ENCODE measurements around the gene FAAP100.

Gene FAAP100

DNA sequence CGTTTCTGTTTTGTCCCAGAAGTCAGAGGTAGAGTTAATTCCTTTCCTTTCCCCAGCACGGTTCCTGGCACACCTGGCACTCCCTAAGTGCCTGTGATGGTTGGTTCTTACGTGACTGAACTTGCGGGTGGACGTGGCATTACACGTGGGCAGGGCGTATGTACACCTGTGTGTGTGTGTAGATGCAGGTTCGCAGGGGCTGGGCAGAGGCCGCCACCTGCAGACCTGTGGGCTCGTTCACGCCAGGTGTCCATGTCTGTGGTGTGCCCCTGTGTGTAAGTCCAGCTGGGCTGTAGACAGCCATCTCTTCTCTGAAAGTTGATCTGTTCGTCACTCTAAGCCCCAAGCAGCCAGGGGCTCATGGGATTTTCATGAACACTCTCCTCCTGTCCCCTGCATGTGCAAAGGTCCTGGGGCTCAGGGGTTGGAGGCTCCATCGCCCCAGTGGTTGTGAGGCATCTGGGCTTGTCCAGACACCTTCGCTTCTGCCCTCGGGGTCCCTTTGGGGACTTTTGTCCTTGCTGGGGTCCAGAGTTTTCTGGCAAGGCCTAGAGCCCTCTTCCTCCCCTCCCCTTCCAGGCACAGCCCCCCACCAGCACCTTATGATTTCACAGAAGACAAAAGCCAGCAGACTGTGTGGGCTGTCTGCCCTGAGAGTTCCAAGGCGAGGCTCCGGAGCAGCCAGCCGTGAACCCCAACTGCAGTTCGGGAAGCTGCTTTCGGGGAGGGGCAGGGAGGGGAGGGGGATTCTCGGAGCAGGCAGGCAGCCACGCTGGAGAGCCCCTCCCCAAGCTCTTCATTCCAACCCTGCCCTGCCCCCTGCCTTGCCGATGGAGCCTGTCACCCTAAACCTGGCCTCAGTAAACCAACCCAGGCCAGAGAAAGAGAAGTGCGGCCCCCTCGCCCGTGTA is 29.4 kb downstream of the FAAP100 start:
- DNase-seq, result no peak

- DNase-seq, result no peak
Observed at GRCh38 chr17:81520021-81520901, 31.9 kb downstream of the FAAP100 start.

DNA sequence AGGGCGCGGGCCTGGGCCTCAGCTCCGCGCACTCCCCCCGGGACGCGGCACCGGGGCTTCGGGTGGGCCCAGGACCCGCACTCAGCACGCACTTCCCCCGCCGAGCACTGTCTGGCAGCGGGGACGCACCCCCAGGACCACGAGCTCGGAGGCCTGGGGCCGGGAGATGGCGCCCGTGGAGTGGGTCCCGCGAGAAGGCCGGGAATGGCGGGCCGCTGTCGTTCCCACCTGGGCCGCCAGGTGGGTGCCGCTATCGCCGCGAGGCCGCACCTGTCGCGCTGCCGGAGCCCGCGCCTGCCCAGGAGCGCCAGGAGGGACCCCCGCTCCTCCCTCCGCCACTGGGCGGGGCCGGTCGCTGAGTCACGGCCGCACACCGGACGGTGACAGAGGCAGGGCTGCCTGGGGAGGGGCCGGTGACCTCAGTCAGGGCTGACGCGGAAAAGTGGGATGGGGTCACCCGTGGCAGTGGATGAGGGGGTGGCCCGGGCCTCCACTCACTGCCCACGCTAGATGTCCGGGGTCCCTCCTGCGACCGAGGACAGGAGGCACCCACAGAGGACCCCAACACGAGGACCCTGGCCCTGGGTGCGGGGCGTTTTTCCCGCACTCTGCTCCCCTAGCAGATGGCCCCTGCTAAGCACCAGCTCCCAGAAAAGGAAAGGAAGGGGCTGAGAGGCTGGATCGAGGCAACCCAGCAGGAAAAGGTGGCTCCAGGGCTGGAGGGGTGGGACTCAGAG is 32.7 kb downstream of the FAAP100 start:
- peak; percentile 63 for DNase-seq

- DNase-seq, result no peak
Observed at GRCh38 chr17:81518785-81519283, 33.3 kb downstream of the FAAP100 start.

DNA sequence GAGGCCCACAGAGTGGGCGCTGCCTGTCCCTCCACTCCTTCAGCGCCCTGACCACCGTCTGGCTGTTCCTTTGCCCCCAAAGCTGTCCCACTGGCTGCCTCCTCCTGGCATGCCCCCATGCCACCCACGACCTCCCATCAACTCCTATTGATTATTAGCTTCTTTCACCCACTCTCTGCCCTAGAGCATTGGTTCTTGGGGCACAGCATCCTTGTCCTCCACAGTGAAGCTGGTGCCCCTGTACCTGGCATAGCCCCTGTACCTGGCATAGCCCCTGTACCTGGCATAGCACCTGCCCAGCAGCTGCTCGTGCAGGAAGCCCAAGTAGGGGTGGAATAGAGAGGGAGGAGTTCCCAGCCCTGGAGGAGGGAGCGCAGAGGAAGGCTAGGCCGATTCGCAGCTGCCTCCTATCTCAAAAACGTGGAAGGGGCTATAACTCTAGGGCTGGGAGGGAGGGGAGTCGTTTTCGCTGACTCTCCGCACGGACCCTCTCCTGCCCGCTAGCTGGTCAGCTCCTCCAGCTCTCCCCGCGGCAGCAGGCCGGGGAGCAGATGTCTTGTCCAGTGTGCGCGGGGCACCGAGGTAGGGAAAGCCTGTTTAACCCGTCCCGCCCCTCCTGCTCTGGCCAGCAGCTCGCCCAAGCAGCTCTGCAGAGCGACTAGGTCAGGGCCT is 33.9 kb downstream of the FAAP100 start:
- no peak for DNase-seq

DNA sequence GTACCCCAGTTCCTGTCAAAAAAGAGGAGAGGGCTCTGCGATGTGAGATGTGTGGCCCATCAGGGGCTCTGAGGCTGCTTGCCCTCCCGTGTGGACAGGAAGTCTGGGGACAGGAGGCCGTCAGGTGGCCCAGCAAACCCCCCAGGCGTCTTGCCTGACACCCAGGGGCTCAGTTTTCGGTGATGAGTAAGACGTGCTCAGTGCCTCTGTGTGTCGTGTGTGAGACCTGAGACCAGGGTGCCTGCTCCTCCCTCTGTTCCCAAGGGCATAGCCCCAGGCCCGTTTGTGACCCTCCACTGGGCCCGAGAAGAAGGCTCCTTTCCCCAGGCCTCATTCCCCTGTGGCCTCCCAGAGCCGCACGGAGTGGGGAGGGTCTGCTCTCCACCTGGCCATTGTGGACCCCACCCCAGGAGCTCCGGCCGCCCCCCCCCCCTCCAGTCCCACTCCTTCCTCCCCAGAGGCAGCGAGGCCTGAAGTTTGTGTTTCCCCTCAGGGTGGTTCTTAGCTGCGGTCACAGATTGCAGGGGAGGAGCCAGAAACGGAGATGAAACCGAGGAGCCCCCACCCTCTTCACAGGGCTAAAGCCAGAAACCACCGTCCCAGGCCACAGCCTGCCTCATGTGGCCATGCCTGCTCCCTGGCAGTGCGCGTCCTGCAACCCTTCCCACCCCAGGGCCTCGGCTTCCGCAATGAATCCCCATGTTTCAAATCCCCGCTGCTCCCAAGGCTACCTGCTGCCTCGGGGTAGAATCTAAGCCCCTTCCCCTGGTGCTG is 34.6 kb downstream of the FAAP100 start:
- no peak for DNase-seq

DNA sequence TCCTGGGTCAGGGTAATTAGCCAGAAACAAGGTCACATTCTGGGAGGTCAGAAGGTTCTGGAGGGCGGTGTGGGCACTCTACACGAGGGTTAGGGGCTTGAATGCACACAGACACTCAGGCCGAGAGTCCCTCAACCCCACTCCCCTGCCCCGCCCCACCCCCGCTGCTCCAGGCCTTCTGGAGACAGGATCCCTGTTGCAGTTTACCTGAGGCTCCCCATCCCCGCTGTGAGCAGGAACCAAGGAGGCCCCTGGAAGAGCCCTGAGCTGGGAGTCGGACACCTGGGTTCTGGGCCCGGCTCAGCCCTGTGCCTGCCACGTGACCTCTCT is 35.2 kb downstream of the FAAP100 start:
- no peak for DNase-seq

DNA sequence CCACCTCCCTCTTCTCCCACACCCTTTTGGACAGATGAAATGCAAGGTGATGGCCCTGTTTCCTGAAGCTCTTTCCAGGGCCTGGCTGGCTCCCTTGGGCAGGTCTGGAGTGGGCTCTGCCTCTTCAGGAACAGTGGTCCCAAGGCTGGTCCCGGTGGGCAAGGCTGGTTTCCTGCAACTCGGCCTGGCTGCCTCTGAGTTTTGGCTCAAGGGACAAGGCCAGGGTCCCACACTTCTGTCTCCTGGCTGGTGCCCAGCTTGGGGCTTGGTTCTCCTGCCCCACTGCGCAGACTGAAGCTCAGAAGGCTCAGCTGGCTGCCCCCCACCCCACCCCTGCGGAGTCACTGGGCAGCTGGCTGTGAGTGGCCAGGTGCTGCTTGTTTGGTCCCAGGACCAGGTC is 35.7 kb downstream of the FAAP100 start:
- no peak for DNase-seq

DNA sequence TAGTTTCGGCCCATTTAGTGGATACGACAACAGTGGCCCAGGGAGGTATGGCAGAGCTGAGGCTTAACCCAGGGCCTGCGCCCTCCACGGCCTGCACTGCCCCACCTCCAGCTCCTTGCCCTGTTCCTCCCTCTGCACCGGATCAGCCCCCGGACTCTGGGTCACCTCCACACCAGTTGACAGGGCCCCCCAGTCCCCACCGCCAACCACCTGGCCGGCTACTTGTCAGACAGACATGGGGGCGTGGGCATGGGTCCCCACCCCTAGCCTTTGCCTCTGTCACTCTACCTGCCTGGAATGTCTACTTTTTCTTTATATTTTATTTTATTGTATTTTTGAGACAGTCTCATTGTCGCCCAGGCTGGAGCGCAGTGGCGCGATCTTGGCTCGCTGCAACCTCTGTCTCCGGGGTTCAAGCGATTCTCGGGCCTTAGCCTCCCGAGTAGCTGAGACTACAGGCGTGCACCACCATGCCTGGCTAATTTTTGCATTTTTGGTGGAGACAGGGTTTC is 36.6 kb downstream of the FAAP100 start:
- no peak for DNase-seq

GRCh38 chr17:81514739-81515529 is 37.2 kb downstream of the FAAP100 start:
- peak; percentile 77 for DNase-seq

DNA sequence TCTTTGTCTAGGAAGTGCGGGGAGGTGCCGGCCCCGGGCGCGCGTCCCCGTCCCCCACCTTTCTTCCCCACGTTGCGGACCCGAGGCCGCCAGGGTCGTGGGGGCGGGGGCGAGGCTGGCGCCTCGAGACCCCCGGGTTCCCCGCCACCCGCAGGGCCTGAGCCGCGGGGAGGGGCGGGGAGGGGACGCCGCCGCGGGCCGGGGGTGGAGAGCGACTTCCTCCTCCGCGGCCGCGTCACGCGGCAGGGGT is 37.7 kb downstream of the FAAP100 start:
- no peak for DNase-seq

- no peak for DNase-seq
Observed at GRCh38 chr17:81513753-81514488, 38.2 kb downstream of the FAAP100 start.

- no peak for DNase-seq
Observed at GRCh38 chr17:81513372-81513752, 38.8 kb downstream of the FAAP100 start.

GRCh38 chr17:81512562-81513371 is 39.4 kb downstream of the FAAP100 start, which contains the start of gene ACTG1:
TSS of gene ACTG1 (minus strand) at chr17:81512799. CDS start at chr17:81512354, 445 bp downstream.
- peak; percentile 88 for DNase-seq

DNA sequence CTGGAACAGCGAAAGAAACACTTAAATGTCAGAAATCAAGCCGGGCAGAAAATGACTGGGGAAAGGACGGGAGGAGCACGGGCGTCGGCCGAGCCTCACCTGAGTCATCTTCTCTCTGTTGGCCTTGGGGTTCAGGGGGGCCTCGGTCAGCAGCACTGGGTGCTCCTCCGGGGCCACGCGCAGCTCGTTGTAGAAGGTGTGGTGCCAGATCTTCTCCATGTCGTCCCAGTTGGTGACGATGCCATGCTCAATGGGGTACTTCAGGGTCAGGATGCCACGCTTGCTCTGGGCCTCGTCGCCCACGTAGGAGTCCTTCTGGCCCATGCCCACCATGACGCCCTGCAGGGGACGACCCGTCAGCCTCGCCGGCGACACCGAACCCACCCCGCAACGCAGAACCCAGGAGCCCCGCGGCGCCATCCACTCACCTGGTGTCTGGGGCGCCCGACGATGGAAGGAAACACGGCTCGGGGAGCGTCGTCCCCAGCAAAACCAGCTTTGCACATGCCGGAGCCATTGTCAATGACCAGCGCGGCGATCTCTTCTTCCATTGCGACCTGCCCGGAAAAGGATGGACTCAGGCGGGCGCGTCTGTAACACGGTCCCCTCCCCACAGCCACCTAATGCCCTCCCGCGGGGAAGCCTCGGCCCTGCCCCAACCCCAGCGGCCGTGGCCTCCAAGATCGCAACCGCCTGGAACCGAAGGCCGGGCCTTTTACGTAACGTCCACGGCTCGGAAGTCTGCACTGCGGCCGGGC is 40.2 kb downstream of the FAAP100 start:
- peak; percentile 47 for DNase-seq

GRCh38 chr17:81511554-81511803 is 40.7 kb downstream of the FAAP100 start:
- no peak for DNase-seq

DNA sequence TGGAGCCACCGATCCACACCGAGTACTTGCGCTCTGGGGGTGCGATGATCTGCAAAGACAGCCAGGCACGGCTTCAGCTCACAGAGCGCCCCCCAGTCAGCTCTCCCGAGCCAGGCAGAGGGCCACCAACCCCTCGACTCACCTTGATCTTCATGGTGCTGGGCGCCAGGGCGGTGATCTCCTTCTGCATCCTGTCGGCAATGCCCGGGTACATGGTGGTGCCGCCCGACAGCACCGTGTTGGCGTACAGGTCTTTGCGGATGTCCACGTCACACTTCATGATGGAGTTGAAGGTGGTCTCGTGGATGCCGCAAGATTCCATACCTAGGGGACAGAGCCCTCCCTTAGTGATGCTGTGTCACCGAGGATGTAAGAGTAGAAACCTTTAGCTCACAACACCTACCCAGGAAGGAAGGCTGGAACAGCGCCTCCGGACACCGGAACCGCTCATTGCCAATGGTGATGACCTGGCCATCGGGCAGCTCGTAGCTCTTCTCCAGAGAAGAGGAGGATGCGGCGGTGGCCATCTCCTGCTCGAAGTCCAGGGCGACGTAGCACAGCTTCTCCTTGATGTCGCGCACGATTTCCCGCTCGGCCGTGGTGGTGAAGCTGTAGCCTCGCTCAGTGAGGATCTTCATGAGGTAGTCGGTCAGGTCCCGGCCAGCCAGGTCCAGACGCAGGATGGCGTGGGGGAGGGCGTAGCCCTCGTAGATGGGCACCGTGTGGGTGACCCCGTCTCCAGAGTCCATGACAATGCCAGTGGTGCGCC is 41.2 kb downstream of the FAAP100 start:
- DNase-seq, result no peak

Measured in stimulated activated CD4-positive, alpha-beta T cell treated with anti-CD3 and anti-CD28 coated beads, Interleukin-12 subunit alpha, Interleukin-12 subunit beta, amount 100 ng/mL, for 4 hours (primary cell).